GM18951 (cell line): ENCODE results near the gene CIRBP.

ENCODE experiments used
- POLR2A ChIP-seq: IDR thresholded peaks from 4 replicates; pipeline ENCODE4 v1.6.1; 2011; ENCODE audit warnings: mild to moderate bottlenecking; ENCODE audit not compliant: insufficient read length, insufficient read depth; ENCODE audit errors: extremely low read depth
- in situ Hi-C: fragments of 300-500 bp; cut with MboI; formaldehyde crosslinking; loops from one replicate; pipeline ENCODE4 v1.12.0; 2022; ENCODE audit warnings: low sequenced_read_pairs, mixed read lengths, inconsistent platforms; ENCODE audit not compliant: unreplicated experiment

Gene CIRBP

DNA sequence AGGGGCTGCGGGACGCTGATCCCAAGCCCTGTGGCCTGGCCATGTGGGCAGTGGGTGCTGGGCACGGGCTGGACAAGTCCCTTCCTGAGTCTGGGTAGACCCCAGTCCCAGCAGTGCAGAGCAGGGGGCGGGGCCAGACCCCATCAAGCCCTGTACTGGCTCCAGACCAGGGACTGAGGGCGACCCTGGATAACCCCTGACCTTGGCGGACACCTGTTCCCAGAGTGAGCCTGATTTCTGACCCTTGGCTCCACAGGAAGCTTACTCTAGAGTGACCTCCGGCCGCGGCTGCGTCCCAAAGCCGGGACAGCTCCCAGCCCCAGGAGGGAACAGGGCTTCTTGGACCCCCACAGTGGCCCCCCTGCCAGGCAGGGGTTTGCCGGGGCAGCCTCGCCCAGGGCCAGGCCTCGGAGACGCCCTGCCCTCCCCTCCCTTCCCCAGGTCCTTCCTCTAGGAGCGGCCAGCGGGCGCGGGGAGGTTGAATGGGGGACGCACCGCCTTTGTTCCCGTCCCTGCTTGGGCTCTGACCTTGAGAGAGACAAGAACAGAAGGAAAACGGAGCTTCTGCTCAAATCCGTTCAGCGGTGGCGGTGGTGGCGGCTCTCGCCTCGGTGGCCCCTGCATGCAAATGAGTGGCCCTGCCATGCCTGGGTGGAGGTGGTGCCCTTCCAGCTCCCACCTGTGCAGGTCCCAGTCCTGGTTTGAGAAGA lies 14.2 kb downstream of the CIRBP start:
- no peak for TF ChIP-seq POLR2A
- in situ Hi-C loops: no loop called here

DNA sequence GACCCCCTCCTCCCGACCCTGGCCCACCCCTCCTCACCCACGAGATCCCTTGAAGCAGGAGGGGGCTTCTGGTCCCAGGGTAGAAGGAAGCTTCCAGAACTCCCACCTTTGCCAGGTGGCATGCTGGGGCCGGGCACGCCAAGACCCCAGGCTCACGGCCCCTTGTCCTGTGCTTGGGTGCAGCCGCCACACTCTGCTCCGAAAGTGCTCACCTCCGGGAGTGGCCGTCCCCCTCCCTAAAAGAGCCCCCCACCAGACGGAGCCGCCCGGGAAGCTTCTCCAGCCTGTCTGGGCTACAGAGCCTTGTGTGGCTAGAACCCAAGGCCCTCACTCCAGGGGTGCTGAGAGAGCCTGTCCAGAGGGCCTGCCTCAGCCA lies 14.8 kb downstream of the CIRBP start:
- in situ Hi-C loops: no loop called here
- TF ChIP-seq POLR2A: no peak

DNA sequence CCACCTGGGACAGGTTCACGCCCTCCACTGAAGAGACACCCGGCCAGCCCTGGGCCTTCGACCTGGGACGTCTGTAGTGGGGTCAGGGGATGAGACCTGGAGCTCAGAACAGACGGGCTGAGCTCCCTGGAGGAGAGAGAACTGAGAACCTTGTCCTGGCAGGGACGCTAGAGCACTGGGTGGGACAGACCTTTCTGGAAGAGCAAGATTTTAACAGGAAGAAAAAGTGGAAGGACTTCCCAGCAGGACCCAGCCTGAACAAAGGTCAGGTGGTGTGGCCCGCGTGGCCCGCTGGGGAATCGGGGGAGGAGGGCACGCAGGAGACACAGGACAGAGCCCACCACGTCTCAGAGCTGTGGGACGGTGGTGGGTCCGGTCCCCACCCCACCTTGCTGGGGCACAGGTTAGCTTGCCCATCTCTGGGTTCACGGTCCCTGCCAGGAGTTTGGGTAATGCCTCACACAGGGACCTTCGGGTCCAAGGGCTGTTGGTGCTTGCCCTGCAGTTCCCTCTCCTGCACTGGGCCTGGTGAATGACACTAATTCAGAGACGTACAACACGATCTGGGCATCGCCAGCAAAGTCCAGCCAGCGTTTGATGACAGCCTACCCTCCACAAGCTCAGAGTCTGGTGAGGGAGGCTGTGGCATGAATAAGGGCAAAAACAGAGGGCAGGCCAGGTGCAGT lies 15.3 kb downstream of the CIRBP start:
- in situ Hi-C loops: no loop called here
- no peak for TF ChIP-seq POLR2A

DNA sequence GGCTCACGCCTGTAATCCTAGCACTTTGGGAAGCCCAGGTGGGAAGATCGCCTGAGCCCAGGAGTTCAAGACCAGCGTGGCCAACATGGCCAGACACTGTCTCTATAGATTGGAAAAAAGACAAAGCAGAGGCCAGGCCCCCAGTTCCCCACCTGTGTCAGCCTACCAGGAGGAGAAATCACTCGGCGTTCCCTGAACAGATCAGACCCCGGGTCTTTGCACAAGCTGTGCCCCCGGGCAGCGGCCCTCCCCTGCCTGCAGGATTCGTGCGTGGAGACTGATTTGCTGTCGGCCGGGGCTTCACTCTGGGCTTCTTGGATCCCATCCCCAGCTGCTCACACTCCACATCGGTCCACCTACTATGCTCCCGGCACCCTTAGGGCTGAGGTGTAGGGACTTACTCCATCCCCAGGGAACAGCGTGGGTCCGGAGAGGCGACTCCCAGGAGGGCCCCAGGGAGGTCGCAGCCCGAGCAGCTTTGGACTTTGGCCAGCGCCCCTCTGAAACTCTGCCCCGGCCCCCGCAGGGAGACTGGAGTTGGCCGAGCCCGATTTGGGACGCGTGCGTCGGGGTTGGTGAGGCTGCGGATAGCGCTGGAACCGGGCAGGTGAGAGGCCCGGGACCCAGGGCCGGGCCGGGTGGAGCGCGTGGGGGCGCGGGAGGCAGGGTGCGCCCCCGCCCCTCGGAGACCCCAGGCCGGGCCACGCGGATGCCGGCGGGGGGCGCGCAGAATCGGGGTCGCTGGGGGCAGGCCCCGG lies 16.0 kb downstream of the CIRBP start:
- in situ Hi-C loops: no loop called here
- no peak for TF ChIP-seq POLR2A

DNA sequence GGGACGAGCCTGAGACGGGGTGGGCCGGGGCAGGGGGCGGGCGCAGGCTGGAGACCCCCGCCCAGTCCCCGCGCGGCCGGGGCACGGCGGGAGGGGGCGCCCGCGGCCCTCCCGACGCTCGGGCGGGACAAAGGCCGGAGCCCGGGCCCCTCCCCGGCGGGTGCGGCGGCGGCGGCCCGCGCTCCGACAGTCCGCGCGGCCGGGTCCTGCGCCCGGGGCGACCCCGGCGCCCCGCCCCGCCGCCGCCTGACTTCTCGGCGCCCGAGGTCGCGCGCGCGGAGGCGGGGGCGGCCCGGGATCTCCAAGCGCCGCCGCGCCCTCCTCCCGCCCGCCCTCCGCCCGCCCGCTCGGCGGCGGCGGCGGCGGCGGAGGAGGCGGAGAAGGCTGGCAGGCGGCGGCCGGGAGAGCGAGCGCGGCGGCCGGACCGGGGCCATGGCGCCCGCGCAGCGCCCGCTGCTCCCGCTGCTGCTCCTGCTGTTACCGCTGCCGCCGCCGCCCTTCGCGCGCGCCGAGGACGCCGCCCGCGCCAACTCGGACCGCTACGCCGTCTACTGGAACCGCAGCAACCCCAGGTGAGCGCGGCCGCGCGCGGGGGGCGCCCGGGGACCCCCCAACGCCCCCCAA lies 16.7 kb downstream of the CIRBP start, which contains the start of gene EFNA2:
Gene EFNA2, plus strand, starts transcription at position 137 of the 624 bp plus-strand sequence. Its CDS starts 296 bp downstream, at position 433.
- in situ Hi-C loops: no loop called here
- no peak for TF ChIP-seq POLR2A

DNA sequence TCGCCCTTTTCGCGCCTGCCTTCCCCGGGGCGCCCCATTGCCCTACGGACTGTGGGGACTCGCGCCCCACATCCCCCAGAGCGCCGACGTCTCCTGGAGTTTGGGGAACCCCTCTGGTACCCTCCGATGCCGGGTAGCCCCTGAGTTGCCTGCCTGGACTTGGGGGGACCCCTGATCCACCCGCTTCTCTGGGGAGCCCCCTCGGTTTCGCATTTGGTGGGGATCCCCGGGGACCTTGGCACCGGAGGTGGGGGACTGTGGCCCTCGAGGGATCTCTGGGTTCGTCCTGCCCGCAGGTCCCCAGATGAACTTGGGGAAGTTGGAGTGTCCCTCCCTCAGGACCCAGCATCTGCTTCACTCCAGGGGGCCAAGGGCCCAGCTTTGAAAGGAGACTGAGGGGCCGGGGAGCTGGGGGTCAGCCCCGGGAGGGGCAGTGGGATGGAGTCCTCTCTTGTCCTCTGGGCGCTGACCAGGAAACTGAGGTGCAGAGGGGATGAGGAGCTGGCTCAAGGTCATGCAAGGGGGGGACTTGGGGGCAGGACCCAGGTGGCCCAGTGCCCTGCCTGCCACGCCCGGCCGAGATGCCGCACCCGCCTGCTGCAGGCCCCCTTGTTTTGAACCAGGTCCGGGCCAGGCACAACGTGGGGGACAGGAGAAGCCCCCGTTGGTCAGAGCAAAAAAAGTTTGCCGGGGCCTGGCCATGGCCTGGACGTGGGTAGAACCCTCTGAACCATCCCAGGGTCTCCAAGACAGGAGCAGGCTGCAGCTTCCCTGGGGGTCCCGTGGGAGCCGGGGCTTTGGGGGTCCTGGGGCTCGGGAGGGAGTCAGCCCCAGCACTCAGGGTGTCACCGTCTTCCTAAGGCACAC lies 17.6 kb downstream of the CIRBP start:
- in situ Hi-C loops: no loop called here

DNA sequence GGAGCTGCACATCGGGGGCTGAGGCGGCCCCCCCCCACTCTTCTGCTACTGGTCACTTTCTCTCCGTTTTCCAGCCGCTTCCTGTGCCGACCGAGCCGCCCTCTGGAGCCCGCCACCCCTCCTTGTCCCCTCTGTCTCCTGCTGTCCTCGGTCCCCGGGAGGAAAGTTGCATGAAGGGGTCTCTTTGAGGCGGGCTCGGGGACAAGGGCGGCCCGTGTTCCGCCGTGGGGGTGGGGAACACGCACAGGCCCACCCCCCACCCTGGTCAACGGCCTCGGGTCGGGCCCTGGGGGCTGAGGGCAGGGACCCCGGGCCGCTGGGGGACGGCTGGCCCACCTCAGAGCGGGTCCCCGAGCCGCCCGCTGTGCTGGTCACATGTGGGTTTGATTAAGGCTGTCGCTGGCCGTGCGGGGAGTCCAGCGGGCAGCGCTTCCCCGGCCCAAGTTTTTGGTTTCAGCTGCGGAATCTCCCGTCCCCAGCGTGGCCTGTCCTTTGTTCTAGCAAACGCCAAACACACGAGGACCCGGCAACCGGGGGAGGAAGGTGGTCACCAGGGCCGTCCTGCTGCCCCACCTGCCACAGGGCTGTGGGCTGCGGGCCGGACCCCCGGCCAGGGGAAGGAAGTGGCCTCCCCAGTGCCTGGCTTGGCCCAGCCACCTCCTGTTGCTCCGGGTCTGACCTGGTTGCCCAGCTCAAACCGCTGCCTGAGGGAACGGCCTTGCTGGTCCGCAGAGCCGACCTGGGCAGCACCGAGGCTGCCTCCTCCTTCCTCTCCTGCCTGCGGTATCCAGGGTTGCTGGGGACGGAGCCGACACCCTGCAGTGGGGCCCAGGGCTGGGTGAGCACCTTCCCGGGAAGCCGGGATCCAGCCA lies 18.5 kb downstream of the CIRBP start:
- no peak for TF ChIP-seq POLR2A
- in situ Hi-C loops: no loop called here

More for the DNA sequence above, 17.6 kb downstream of the CIRBP start:
- TF ChIP-seq POLR2A: no peak

GRCh38 chr19:1288226-1288612 lies 19.1 kb downstream of the CIRBP start:
- in situ Hi-C loops: no loop called here
- TF ChIP-seq POLR2A: no peak

DNA sequence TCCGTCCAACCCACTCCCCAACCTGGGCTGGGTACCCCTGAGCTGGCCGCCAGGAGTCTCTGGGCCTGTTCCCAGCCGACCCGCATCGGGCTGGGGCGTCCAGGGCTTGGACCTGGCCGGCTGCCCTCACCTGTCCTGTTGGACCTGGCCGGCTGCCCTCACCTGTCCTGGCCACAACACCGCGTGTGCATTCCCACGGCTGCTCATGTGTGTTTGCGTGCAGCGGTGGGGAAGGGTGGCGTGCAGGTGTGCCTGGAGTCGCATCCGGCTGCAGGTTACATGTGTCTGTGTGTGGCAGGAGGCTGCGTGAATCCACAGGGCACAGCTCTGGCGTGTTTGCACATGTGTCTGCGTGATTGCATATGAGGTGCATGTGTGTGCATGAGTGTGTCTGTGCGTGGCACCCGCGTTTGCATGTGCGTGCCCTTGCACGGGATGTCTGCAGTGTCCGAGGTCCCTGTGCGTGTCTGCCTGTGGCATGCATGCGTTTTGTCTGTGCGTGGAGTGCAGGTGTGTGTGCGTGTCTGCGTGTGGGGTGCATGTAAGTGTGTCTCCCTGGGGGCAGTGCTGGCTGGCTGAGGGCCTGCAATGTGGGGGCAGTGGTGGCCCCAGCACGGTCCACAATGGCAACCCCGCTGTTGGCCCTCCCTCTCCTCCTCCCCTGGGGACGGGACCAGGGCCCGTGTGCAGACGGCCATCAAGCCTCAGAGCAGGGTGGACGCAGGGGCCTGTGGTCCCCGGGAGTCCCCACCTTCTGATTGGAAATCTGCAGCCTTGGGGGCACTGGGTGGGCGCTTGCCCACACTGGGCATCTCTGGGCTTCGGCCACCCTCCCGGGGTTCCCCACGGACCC lies 19.9 kb downstream of the CIRBP start:
- in situ Hi-C loops: no loop called here
- no peak for TF ChIP-seq POLR2A

GRCh38 chr19:1289686-1290025 lies 20.5 kb downstream of the CIRBP start:
- TF ChIP-seq POLR2A: no peak
- in situ Hi-C loops: no loop called here

- in situ Hi-C loops: no loop called here
- TF ChIP-seq POLR2A: no peak
Measured at GRCh38 chr19:1290196-1290702, 21.1 kb downstream of the CIRBP start.
